Heart left ventricle (tissue), 16 donors: ENCODE measurements around the gene COL24A1. TPM values are rescaled to one million over a fixed set of nuclear protein-coding genes. Genes with fewer than 3 reads are reported as not detected.

Experiments
- ATAC-seq, 4 donors: fragments of 200-7000 bp; cut with Tn5 transposase; one replicate each; pipeline ENCODE4 v1.9.1; 2020 to 2022; ENCODE audit warnings: moderate library complexity in 4 of 4, mild to moderate bottlenecking in 3 of 4, moderate number of reproducible peaks in 1 of 4
- DNase-seq, 5 donors: peaks; one replicate each; pipeline ENCODE4 v3.0.0-alpha.2; 2020
- H3K27ac ChIP-seq, 12 donors: fragments of 200-600 bp; sonication (generic) in 4 of 12; one replicate each; pipeline versions ENCODE4 v1.5.0 to v1.8.0; 2016 to 2022; ENCODE audit warnings: mild to moderate bottlenecking in 2 of 12
- H3K27me3 ChIP-seq, 9 donors: fragments of 200-600 bp; sonication (generic) in 2 of 9; one replicate each; pipeline versions ENCODE4 v1.5.1 to v1.8.0; 2016 to 2022; ENCODE audit warnings: mild to moderate bottlenecking in 3 of 9
- H3K36me3 ChIP-seq, 9 donors: fragments of 200-600 bp; sonication (generic) in 2 of 9; one replicate each; pipeline versions ENCODE4 v1.5.0 to v1.8.0; 2018 to 2022; ENCODE audit warnings: mild to moderate bottlenecking in 2 of 9
- H3K4me1 ChIP-seq, 12 donors: fragments of 200-600 bp; sonication (generic) in 4 of 12; one replicate each; pipeline versions ENCODE4 v1.5.0 to v1.8.0; 2016 to 2022; ENCODE audit warnings: mild to moderate bottlenecking in 3 of 12
- H3K4me3 ChIP-seq, 12 donors: fragments of 200-600 bp; sonication (generic) in 4 of 12; one replicate each; pipeline versions ENCODE4 v1.5.0 to v1.8.0; 2017 to 2022; ENCODE audit warnings: mild to moderate bottlenecking in 9 of 12, moderate library complexity in 4 of 12
- H3K9me3 ChIP-seq, 12 donors: fragments of 200-600 bp; sonication (generic) in 4 of 12; one replicate each; pipeline versions ENCODE4 v1.5.0 to v1.8.0; 2016 to 2022; ENCODE audit warnings: mild to moderate bottlenecking in 1 of 12
- POLR2A ChIP-seq, 2 donors: fragments of 450-650 bp; IDR thresholded peaks; one replicate each; pipeline ENCODE4 v1.6.1; 2017; ENCODE audit warnings: antibody characterized with exemption in 2 of 2, mild to moderate bottlenecking in 2 of 2, moderate library complexity in 2 of 2
- WGBS, 4 donors: extraction: QIAGEN DNeasy Blood & Tissue Kit in 2 of 4; methylation state at CpG; one replicate each; pipeline versions ENCODE4 v1.1.5 to v1.1.7; 2013 to 2018; 5-methylcytosine and 5-hydroxymethylcytosine counted together
- intact Hi-C, 10 donors: fragments of 100-400 bp; cut with DNase I; formaldehyde crosslinking; loops; one replicate each; pipeline versions ENCODE4 v1.11.1 to v1.14.2; 2022
- polyA plus RNA-seq, 2 donors: library from polyadenylated mRNA; stranded (reverse); fragments of 200-250 nt; gene quantifications; one replicate each; pipeline ENCODE4 v1.2.3, GENCODE V29; 2013
- total RNA-seq, 9 donors: library from RNA; depleted of rRNA in 2 of 9; stranded (reverse); fragments of >200 nt in 2 of 9; fragmentation: NEBNext Ultra II Directional in 3 of 9; extraction: Animal tissue kit (Norgen Biotek cat#: 25700) in 3 of 9; gene quantifications; one replicate each; pipeline versions ENCODE4 v1.1.0 to v1.2.4, GENCODE V29; 2016 to 2023
- TF ChIP-seq, protein P1 (sequence below), 12 donors: fragments of 200-600 bp; sonication (generic) in 4 of 12; IDR thresholded peaks; one replicate each; pipeline versions ENCODE4 v1.5.0 to v1.8.0; 2018 to 2022; ENCODE audit warnings: antibody characterized with exemption in 12 of 12, mild to moderate bottlenecking in 5 of 12
- donor health status: ischemic (EF 13 %, LVEDD 7.1; RV severe dilation, severe dysfunction).
- donor health status: healthy with polysubstance abuse.
- donor health status: DM: no; HTN: yes; CAD: no.
- donor health status: DM: no; HTN: no; CAD: no.
- donor health status: ischemic (EF 25% LVEDD 6.9; RV normal size, moderate dysfunction).
- donor health status: ischemic (EF 25% LVEDD 5.7; RV mildly dilated, moderate dysfunction).
- donor health status: healthy.
- donor health status: DM: yes; HTN: yes; CAD: no.
- donor health status: ischemic (EF 35%, LVEDD 5.7; RV mildly dilated, moderate dysfunction).
- donor health status: nonischemic (EF 11% LVEDD 7.7; RV severe dilation, severe dysfunction).
- donor health status: DM: yes; HTN: yes; CAD: no.
- donor health status: PGD.
- donor health status: ischemic (EF 29% LVEDD 5.4; RV normal size, mild dysfunction).
- donor health status: nonischemic (EF 23%, LVEDD 6.1; RV moderate dilation, normal function).

COL24A1 gene
- total and polyA plus RNA-seq, 11 donors: 0.07 to 2.8 (median 0.40) TPM

DNA sequence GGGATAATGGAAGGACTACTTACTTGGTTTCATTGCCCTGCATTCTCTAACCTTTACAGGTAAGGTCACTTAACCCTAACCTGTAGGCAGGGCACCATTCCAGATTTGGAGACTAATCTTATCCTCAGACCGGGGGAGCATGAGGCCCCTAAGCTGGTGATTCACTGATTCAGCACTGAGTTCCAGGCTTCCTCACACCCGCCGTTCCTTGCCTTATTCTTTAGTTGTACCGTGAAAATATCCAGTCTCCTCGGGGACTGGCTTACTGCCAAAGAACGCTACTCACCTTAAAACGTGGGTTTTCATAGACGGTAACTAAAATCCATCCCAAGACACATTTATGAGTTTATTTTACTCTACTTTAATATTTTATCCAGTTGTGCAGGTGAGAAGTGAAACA is 44.3 kb upstream of the COL24A1 start:
- ATAC-seq: no peak
- Histone ChIP-seq H3K4me1 (no peaks in the 10 kb centered on the region), H3K27ac (no peak overlapping the region), H3K36me3 (no peaks in the 10 kb centered on the region), H3K4me3 (no peak overlapping the region), H3K9me3 (no peaks in the 10 kb centered on the region), H3K27me3 (no peaks in the 10 kb centered on the region)
- TF ChIP-seq, protein P1, sequence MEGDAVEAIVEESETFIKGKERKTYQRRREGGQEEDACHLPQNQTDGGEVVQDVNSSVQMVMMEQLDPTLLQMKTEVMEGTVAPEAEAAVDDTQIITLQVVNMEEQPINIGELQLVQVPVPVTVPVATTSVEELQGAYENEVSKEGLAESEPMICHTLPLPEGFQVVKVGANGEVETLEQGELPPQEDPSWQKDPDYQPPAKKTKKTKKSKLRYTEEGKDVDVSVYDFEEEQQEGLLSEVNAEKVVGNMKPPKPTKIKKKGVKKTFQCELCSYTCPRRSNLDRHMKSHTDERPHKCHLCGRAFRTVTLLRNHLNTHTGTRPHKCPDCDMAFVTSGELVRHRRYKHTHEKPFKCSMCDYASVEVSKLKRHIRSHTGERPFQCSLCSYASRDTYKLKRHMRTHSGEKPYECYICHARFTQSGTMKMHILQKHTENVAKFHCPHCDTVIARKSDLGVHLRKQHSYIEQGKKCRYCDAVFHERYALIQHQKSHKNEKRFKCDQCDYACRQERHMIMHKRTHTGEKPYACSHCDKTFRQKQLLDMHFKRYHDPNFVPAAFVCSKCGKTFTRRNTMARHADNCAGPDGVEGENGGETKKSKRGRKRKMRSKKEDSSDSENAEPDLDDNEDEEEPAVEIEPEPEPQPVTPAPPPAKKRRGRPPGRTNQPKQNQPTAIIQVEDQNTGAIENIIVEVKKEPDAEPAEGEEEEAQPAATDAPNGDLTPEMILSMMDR (IDR thresholded peaks at IDR 0.05): no peak
- TF ChIP-seq POLR2A (IDR thresholded peaks at IDR 0.05): no peak
- 52 to 66% (median 61%) methylated on average over 8 of the region's 8 CpGs for WGBS, 4 donors
- intact Hi-C loops: no loop called here
- no peak for DNase-seq

DNA sequence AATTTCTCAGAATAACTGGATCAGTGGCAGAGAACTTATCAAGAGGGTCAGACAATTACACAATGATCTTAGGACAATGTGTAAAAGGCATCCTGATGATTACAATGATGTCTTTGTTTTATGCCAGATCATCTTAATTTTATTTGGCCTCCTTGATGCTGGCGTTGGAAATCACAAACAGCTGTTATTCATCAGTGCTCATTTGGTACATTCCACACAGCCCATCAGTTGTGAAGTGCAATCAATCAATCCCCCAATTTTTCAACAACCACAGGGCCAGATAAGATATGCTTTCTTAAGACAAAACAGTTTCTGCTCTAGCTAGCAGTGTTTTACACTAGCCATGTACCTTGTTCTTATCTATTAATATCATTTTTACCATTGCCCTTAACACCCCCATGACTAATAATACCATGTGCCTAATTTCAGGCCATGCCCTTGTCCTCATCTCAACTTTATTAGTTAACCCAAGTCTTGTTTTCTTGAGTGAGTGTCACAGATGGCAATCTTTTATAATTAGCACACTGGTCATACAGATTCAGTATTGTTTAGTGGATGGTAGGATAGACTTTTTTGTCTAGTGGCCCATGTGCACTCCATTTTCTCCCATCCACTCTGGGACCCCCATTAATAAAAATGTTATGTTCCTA is 40.8 kb upstream of the COL24A1 start:
- ATAC-seq (peak in 3 of 4 donors; percentile 16 to 47 (median 42)), DNase-seq (no peak)
- Histone ChIP-seq H3K9me3 (no peaks in the 10 kb centered on the region), H3K27me3 (no peaks in the 10 kb centered on the region), H3K36me3 (no peaks in the 10 kb centered on the region), H3K27ac (no peak overlapping the region), H3K4me3 (no peak overlapping the region), H3K4me1 (no peaks in the 10 kb centered on the region)
- intact Hi-C loops: no loop called here
- 32 to 39% (median 33%) methylated on average over 1 of the region's 1 CpG for whole genome bisulfite sequencing, 4 donors
- TF ChIP-seq, protein P1 (IDR thresholded peaks at IDR 0.05): no peak
- no peak for TF ChIP-seq POLR2A (IDR thresholded peaks at IDR 0.05)

DNA sequence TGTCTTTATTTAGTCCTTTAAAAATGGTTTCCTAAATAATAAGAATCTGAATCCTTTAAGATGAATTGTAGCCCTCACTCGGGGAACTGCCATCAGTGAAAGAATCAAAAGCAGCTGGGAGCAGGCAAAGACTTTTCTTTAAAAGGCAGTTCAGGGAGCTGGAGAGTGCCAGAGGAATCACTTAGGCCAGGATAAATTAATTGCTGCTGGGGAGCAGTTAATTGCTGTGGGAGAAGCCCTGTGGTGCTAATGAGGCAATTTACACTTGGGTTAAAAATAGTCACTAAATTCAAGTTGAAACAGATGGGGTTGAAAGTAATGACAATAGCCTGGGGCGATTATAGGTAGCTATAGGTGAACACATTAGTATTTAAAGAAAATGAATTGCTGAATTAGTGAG is 38.7 kb upstream of the COL24A1 start:
- H3K9me3 ChIP-seq: no peaks in the 10 kb centered on the region
- no peaks in the 10 kb centered on the region for H3K27me3 ChIP-seq
- no peak overlapping the region for H3K4me3 ChIP-seq
- WGBS, 4 donors: 52 to 58% (median 55%) methylated on average over 2 of the region's 2 CpGs
- TF ChIP-seq, protein P1 (IDR thresholded peaks at IDR 0.05): no peak
- TF ChIP-seq POLR2A (IDR thresholded peaks at IDR 0.05): no peak
- no peak overlapping the region for H3K27ac ChIP-seq
- DNase-seq: no peak
- intact Hi-C loops: no loop called here
- no peak for ATAC-seq
- H3K4me1 ChIP-seq: no peaks in the 10 kb centered on the region
- no peaks in the 10 kb centered on the region for H3K36me3 ChIP-seq

DNA sequence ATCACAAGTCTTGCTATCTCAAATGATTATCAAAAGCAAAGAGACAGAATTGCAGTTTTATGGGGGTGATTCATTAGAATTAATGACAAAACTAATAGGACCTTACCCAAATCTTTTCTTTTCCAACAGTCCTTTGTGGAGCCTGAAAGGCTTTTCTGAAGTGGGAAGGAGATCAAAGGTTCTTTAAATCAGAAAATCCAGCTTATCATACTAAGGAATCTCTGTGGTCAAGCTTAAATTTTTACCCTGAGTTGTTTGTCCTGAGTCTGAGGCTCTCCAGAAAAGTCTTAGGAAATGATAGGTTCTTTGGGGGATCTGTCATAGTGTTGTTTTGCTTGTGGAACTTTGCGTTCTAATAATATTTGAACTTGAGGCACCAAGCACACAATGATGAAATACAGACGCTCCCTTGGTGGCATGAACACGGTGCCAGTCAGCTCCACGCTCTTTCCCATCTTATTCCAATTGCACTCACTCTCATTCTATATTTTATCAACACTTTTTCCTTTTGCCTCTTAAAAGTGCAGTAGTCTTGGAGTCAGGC is 38.0 kb upstream of the COL24A1 start:
- ATAC-seq (no peak), DNase-seq (no peak)
- H3K4me1 ChIP-seq: no peaks in the 10 kb centered on the region
- H3K4me3 ChIP-seq: no peak overlapping the region
- TF ChIP-seq, protein P1 (IDR thresholded peaks at IDR 0.05): no peak
- no peak for TF ChIP-seq POLR2A (IDR thresholded peaks at IDR 0.05)
- no peaks in the 10 kb centered on the region for H3K36me3 ChIP-seq
- H3K27ac ChIP-seq: no peak overlapping the region
- no peaks in the 10 kb centered on the region for H3K27me3 ChIP-seq
- no peaks in the 10 kb centered on the region for H3K9me3 ChIP-seq
- intact Hi-C loops: no loop called here
- 71 to 85% (median 81%) methylated on average over 4 of the region's 4 CpGs for WGBS, 4 donors
